H9 (cell line): ENCODE measurements around the gene ADAM11. TPM values are rescaled to one million over a fixed set of nuclear protein-coding genes. Genes with fewer than 3 reads are reported as not detected.

Experiments
- DNase-seq: peaks from one replicate; pipeline ENCODE4 v3.0.0-alpha.2; 2017
- H2AFZ ChIP-seq: one replicate; pipeline ENCODE4 v1.6.1; 2013; ENCODE audit warnings: mild to moderate bottlenecking, low read length, control low read depth, moderate library complexity
- H2AK5ac ChIP-seq: 2 replicates; pipeline ENCODE4 v1.6.1; 2013; ENCODE audit warnings: low read length, control low read depth, mixed read lengths; ENCODE audit not compliant: insufficient read length
- H2BK120ac ChIP-seq: one replicate; pipeline ENCODE4 v1.6.1; 2013; ENCODE audit warnings: low read depth, mild to moderate bottlenecking, low read length, control low read depth, inconsistent platforms; ENCODE audit not compliant: poor library complexity, severe bottlenecking
- H2BK12ac ChIP-seq: 2 replicates; pipeline ENCODE4 v1.6.1; 2013; ENCODE audit warnings: low read length, control low read depth, mixed read lengths, low read depth; ENCODE audit not compliant: insufficient read length
- H2BK15ac ChIP-seq: 2 replicates; pipeline ENCODE4 v1.6.1; 2013; ENCODE audit warnings: low read depth, low read length, control low read depth
- H2BK20ac ChIP-seq: one replicate; pipeline ENCODE4 v1.6.1; 2013; ENCODE audit warnings: low read depth, mild to moderate bottlenecking, low read length, control low read depth, inconsistent platforms; ENCODE audit not compliant: poor library complexity, severe bottlenecking
- H2BK5ac ChIP-seq: 2 replicates; pipeline ENCODE4 v1.6.1; 2013; ENCODE audit warnings: low read length, control low read depth, mixed read lengths; ENCODE audit not compliant: insufficient read length
- H3K14ac ChIP-seq: 2 replicates; pipeline ENCODE4 v1.6.1; 2013; ENCODE audit warnings: low read length, control low read depth; ENCODE audit not compliant: insufficient read depth
- H3K18ac ChIP-seq: 2 replicates; pipeline ENCODE4 v1.6.1; 2013; ENCODE audit warnings: low read depth, mild to moderate bottlenecking, mixed read lengths, low read length, control low read depth; ENCODE audit not compliant: insufficient read length
- H3K23ac ChIP-seq: 2 replicates; pipeline ENCODE4 v1.6.1; 2013; ENCODE audit warnings: low read length, control low read depth, mixed read lengths, low read depth; ENCODE audit not compliant: insufficient read length
- H3K23me2 ChIP-seq: 2 replicates; pipeline ENCODE4 v1.6.1; 2013; ENCODE audit warnings: low read depth, mild to moderate bottlenecking, mixed read lengths, low read length, control low read depth; ENCODE audit not compliant: insufficient read length, poor library complexity, severe bottlenecking
- H3K27ac ChIP-seq: 2 replicates; pipeline ENCODE4 v1.5.1; 2013; ENCODE audit warnings: low read length, control low read depth, mixed read lengths, low read depth; ENCODE audit not compliant: insufficient read length
- H3K27me3 ChIP-seq: 2 replicates; pipeline ENCODE4 v1.6.1; 2013; ENCODE audit warnings: low read length, control low read depth, inconsistent platforms; ENCODE audit not compliant: insufficient read depth
- H3K4ac ChIP-seq: 2 replicates; pipeline ENCODE4 v1.6.1; 2013; ENCODE audit warnings: low read depth, mild to moderate bottlenecking, control low read depth, inconsistent platforms, low read length, moderate library complexity
- H3K4me1 ChIP-seq: 2 replicates; pipeline ENCODE4 v1.6.1; 2013; ENCODE audit warnings: low read length, control low read depth, inconsistent platforms; ENCODE audit not compliant: insufficient read depth
- H3K4me2 ChIP-seq: 2 replicates; pipeline ENCODE4 v1.6.1; 2013; ENCODE audit warnings: low read length, control low read depth, mixed read lengths; ENCODE audit not compliant: insufficient read length, insufficient read depth
- H3K56ac ChIP-seq: 2 replicates; pipeline ENCODE4 v1.6.1; 2013; ENCODE audit warnings: low read depth, mild to moderate bottlenecking, mixed read lengths, low read length, control low read depth; ENCODE audit not compliant: insufficient read length
- H3K79me1 ChIP-seq: 2 replicates; pipeline ENCODE4 v1.6.1; 2013; ENCODE audit warnings: low read depth, mild to moderate bottlenecking, moderate library complexity, low read length, control low read depth, inconsistent platforms; ENCODE audit not compliant: insufficient read depth, poor library complexity, severe bottlenecking
- H3K79me2 ChIP-seq: 2 replicates; pipeline ENCODE4 v1.6.1; 2013; ENCODE audit warnings: low read length, control low read depth, inconsistent platforms; ENCODE audit not compliant: insufficient read depth
- H3K9ac ChIP-seq: 2 replicates; pipeline ENCODE4 v1.6.1; 2013; ENCODE audit warnings: low read length, control low read depth, mixed read lengths; ENCODE audit not compliant: insufficient read length; ENCODE audit errors: extremely low read depth
- H3K9me3 ChIP-seq: one replicate; pipeline ENCODE4 v1.6.1; 2013; ENCODE audit warnings: low read depth, low read length, inconsistent platforms; ENCODE audit not compliant: control insufficient read depth
- H3T11ph ChIP-seq: one replicate; pipeline ENCODE4 v1.6.1; 2013; ENCODE audit warnings: mild to moderate bottlenecking, low read length, control low read depth, inconsistent platforms
- H4K20me1 ChIP-seq: one replicate; pipeline ENCODE4 v1.6.1; 2013; ENCODE audit not compliant: control insufficient read depth, insufficient read length, insufficient read depth
- H4K5ac ChIP-seq: 2 replicates; pipeline ENCODE4 v1.6.1; 2013; ENCODE audit warnings: low read depth, mild to moderate bottlenecking, mixed read lengths, low read length, control low read depth; ENCODE audit not compliant: insufficient read length
- H4K8ac ChIP-seq: replicated peaks from 2 replicates; pipeline ENCODE4 v1.6.1; 2013; ENCODE audit warnings: low read length, control low read depth, mixed read lengths, low read depth; ENCODE audit not compliant: insufficient read length
- H4K91ac ChIP-seq: 2 replicates; pipeline ENCODE4 v1.6.1; 2013; ENCODE audit warnings: low read depth, mild to moderate bottlenecking, moderate library complexity, mixed read lengths, low read length, control low read depth; ENCODE audit not compliant: insufficient read length
- H3K27ac Mint-ChIP-seq, 3 experiments: 2 replicates in 2 of 3; 3 replicates in 1 of 3; pipeline ENCODE4 v1.8.0; 2020 to 2021; ENCODE audit warnings: mixed read lengths in 3 of 3, mild to moderate bottlenecking in 1 of 3, moderate library complexity in 1 of 3
- H3K27me3 Mint-ChIP-seq: 2 replicates; pipeline ENCODE4 v1.8.0; 2021; ENCODE audit warnings: low read depth, mild to moderate bottlenecking, moderate library complexity, mixed read lengths
- H3K36me3 Mint-ChIP-seq, 3 experiments: 2 replicates in 2 of 3; 3 replicates in 1 of 3; pipeline ENCODE4 v1.8.0; 2020 to 2021; ENCODE audit warnings: low read depth in 3 of 3, mixed read lengths in 3 of 3; ENCODE audit not compliant: insufficient read depth in 1 of 3
- H3K4me1 Mint-ChIP-seq, 2 experiments: 2 replicates each; pipeline ENCODE4 v1.8.0; 2020; ENCODE audit warnings: mixed read lengths in 2 of 2
- H3K4me3 Mint-ChIP-seq, 2 experiments: 2 replicates in 1 of 2; 3 replicates in 1 of 2; pipeline ENCODE4 v1.8.0; 2020 to 2021; ENCODE audit warnings: mild to moderate bottlenecking in 2 of 2, mixed read lengths in 2 of 2, moderate library complexity in 1 of 2
- H3K9me3 Mint-ChIP-seq, 2 experiments: 2 replicates in 1 of 2; 3 replicates in 1 of 2; pipeline ENCODE4 v1.8.0; 2020; ENCODE audit warnings: mild to moderate bottlenecking in 2 of 2, mixed read lengths in 2 of 2, moderate library complexity in 1 of 2
- WGBS: extraction: QIAGEN DNeasy Blood & Tissue Kit; methylation state at CpG from one replicate; pipeline ENCODE4 v1.1.7; 2013; ENCODE audit warnings: missing lambda C conversion rate, low lambda C conversion rate, mixed read lengths; ENCODE audit not compliant: insufficient read length; ENCODE audit errors: extremely low coverage; 5-methylcytosine and 5-hydroxymethylcytosine counted together
- total RNA-seq: library from RNA; stranded (reverse); gene quantifications from 2 replicates; pipeline ENCODE4 v1.2.1, GENCODE V29; 2021
- TF ChIP-seq, protein P1 (sequence below): fragments of 200-600 bp; sonication (generic); conservative IDR thresholded peaks from 3 replicates; pipeline ENCODE4 v1.8.0; 2021; ENCODE audit warnings: antibody characterized with exemption, mild to moderate bottlenecking

The ADAM11 gene
- total RNA-seq, 1 experiment from 2014 or later: 4.6 TPM

DNA sequence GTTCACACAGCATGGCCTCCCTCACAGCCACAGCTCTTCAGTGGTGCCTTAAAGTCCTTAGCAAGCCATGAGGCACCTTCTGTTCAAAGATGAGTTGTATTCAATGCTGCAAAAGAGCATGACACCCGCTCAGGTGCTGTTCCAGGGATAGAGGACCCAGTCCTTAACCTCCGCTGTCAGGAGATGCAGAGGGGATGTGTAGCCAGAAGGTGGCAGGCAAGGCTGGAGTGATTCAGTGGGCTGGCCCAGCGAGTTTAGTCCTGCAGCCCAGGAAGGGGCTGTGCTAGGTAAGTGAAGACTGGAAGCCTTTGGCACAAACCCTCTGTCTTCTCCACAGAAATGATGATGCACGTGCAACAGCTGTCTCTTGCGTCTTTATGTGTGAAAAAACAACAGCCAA, 25.0 kb upstream of the ADAM11 start:
- Histone ChIP-seq H2AFZ (no peak overlapping the region), H2BK5ac (no peak overlapping the region), H3K14ac (no peak overlapping the region), H3T11ph (no peak overlapping the region), H3K27ac (no peak overlapping the region), H3K9me3 (no peaks in the 10 kb centered on the region), H3K4me2 (no peak overlapping the region), H3K23me2 (no peaks in the 10 kb centered on the region), H3K79me1 (no peaks in the 10 kb centered on the region), H3K4me1 (no peaks in the 10 kb centered on the region; the same call in 1 of the 2 replicates), H2BK15ac (no peak overlapping the region), H3K56ac (no peak overlapping the region), H4K20me1 (no peaks in the 10 kb centered on the region), H2BK120ac (no peak overlapping the region), H3K27me3 (no peaks in the 10 kb centered on the region), H3K18ac (no peak overlapping the region), H3K23ac (no peak overlapping the region), H3K4ac (no peak overlapping the region), H4K8ac (no peak overlapping the region), H2BK20ac (no peak overlapping the region), H2AK5ac (no peak overlapping the region), H4K5ac (no peak overlapping the region), H2BK12ac (no peak overlapping the region), H4K91ac (no peak overlapping the region), H3K9ac (no peak overlapping the region), H3K79me2 (no peaks in the 10 kb centered on the region)
- TF ChIP-seq, protein P1, sequence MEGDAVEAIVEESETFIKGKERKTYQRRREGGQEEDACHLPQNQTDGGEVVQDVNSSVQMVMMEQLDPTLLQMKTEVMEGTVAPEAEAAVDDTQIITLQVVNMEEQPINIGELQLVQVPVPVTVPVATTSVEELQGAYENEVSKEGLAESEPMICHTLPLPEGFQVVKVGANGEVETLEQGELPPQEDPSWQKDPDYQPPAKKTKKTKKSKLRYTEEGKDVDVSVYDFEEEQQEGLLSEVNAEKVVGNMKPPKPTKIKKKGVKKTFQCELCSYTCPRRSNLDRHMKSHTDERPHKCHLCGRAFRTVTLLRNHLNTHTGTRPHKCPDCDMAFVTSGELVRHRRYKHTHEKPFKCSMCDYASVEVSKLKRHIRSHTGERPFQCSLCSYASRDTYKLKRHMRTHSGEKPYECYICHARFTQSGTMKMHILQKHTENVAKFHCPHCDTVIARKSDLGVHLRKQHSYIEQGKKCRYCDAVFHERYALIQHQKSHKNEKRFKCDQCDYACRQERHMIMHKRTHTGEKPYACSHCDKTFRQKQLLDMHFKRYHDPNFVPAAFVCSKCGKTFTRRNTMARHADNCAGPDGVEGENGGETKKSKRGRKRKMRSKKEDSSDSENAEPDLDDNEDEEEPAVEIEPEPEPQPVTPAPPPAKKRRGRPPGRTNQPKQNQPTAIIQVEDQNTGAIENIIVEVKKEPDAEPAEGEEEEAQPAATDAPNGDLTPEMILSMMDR: peak; percentile 69
- peaks cover 39 to 75% (median 74%) of the 10 kb centered on the region in 3 experiments; a peak in 6 of 7 replicates for H3K36me3 Mint-ChIP-seq
- DNase-seq: peak; percentile 80
- no peaks in the 10 kb centered on the region for H3K27me3 Mint-ChIP-seq
- peaks cover 9 to 17% of the 10 kb centered on the region in 2 experiments for H3K4me1 Mint-ChIP-seq
- H3K27ac Mint-ChIP-seq: peak overlapping the region in 1 of 3 experiments; percentile 51; a peak in 1 of 7 replicates
- no peak overlapping the region; a peak in 1 of 5 replicates for H3K4me3 Mint-ChIP-seq
- no CpG with 5 or more reads among the region's 5 CpGs for WGBS
- no peaks in the 10 kb centered on the region for H3K9me3 Mint-ChIP-seq
